ENCODE measurements around the gene LBX2.
"Not testable (repeated sequence)": the region's sequence is repeated elsewhere in the genome, so short reads cannot be mapped to it uniquely, and the experiment has no call there.

LBX2 gene

DNA sequence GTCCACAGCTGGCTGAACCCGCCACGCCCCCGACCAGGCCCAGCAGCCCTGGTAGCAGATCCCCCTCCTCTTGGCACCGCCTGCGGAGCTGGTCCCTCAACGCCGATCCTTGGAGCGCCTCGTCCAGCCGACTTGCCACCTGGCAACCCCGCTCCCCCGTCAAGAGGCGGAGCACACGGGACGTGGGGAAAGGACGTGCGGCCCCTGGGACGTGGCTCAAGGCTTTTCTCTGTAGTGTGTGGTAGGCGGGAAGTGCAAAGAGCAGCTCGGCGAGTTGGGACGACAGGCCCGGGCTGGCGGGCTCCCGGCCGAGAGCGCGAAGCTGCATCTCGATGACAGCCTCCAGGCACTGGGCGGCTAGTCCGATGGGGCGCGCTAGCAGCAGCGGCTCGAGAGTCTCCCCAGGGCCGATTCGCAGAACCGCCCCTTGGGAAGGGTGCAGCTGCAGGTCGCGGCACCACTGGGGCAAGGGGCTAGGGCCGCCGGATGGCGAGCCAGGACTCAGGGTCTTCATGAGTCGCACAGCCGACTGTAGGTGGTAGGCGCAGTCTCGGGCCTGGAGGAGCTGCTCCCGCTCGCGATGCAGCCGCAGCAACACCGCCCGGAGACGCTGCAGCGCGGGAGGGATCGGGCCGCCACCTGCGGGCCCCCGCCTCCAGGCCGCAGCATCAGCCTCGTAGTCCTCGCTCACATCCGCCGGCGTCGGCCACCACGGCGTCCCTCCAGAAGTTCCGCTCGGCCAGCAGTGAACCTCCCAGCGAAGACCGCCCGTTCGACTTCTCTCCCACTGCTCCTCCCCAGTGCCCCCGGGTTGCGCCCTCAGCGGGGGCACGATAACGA lies 17.2 kb downstream of the LBX2 start:
- DNase-seq, result peak; percentile 68

DNA sequence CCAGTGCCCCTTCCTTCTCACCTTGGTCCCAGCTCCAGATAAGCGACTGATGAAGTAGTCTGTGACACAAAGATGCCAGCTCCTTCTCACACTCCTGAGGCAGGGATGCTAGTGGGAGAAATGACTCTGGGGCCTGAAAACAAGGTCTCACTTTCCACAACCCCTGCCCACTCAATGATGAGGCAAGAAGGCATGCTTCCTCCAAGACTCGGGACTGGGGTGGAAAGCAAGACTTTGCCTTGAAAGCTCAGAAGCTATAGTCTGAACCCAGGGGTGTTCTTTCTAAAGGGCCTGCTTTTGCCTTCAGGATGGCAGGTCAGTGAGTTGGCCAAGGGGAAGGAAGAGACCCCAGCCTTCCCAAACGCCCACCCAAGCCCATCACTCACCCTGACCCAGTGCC lies 18.0 kb downstream of the LBX2 start:
- DNase-seq, result no peak

GRCh38 chr2:74474899-74475298 lies 24.5 kb downstream of the LBX2 start:
- DNase-seq, result no peak

GRCh38 chr2:74474481-74474880 lies 24.9 kb downstream of the LBX2 start:
- no peak for DNase-seq

DNA sequence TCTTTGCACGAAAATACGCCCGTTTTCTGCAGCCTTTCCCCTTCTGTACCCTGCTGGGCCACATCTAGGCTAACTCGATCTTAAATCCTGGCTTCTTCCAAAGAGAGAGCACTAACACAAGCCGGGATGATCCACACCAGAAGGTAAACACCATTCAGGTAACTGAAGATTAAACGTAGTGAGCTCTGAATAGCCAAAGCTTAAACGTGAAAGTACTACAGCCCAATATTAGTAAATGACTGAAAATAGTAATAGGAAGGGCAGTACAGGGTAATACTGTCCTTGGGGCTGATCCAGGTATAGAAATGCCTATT lies 26.5 kb downstream of the LBX2 start:
- DNase-seq, result no peak

DNA sequence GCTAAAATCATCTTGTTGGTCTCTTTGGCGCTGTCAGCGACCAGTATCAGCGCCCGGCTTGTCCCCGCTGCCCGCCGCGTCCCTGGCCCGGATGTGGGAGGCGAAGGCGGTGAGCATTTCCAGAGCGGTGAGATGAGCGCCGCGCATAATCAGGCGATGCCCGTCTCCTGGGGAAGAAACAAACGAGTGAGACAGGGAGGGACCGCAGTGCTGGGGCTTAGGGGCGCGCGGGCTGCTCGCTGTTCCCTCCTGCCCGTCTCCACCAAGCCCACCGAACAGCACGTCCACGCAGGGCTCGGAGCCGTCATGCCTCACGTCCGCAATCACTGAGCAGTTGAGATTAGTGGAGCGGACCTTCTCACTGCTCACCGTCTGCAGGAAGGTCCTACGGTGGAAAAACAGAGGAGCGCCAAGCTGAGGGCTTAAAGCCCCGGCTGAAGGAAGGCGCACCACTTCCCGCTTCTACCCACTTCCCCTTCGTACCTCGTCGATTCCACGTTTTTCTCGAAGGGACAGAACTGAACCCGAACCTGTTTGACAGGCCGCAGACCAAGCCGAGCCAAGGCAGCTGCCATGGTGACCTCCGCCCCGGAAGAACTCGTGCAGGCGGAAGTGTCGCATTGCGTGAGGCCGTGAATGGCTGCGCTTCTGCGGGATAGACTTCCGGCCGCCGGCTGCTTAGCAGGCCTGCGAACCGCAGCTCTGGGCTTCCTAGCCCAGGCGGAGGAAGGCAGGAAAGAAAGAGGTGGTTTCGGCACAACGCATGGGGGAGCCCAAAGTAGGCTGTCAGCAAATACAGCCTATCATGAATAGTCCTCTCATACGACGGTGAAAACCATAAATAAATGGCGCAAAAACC lies 27.1 kb downstream of the LBX2 start, which contains the start of gene MRPL53:
TSS of gene MRPL53 (minus strand) at position 595 of the 859 bp plus-strand sequence. CDS start at position 575, 20 bp downstream.
- peak; percentile 94 for DNase-seq

DNA sequence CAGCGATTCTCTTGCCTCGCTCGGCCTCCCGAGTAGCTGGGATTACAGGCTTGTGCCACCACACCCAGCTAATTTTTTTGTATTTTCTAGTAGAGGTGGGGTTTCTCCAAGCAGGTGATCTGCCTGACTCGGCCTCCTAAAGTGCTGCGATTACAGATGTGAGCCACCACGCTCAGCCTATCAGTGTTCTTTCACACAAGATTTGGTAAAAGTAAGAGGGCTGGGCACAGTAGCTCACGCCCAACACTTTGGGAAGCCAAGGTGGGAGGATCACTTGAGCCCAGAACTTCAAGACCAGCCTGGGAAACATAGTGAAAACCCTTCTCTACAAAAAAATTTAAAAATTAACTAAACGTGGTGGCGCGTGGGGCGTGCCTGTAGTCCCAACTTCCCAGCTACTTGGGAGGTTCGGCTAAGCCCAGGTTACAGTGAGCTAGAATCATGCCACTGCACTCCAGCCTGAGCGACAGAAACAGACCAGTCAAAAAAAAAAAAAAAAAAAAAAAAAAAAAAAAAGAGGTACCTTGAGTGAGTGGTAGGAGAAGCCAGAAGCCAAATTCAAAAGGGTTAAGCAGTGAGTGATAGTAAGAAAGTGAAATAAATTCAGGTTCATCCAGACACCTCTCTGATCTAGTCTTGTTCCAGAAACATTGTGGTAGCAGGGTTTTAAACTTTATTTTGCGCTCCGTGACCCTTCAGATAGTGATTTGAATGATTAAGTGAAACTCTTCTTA lies 27.9 kb downstream of the LBX2 start:
- DNase-seq, result no peak

DNA sequence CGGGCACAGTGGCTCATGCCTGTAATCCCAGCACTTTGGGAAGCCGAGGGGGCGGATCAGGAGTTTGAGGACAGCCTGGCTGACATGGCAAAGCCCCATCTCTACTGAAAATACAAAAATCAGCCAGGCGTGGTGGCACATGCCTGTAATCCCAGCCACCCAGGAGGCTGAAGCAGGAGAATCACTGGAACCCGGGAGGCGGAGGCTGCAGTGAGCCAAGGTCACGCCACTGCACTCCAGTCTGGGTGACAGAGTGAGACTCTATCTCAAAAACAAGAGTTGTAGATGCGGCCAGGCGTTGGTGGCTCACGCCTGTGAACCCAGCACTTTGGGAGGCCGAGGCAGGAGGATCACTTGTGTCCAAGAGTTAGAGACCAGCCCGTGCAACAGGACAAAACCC lies 28.7 kb downstream of the LBX2 start:
- DNase-seq, result not testable (repeated sequence)

DNA sequence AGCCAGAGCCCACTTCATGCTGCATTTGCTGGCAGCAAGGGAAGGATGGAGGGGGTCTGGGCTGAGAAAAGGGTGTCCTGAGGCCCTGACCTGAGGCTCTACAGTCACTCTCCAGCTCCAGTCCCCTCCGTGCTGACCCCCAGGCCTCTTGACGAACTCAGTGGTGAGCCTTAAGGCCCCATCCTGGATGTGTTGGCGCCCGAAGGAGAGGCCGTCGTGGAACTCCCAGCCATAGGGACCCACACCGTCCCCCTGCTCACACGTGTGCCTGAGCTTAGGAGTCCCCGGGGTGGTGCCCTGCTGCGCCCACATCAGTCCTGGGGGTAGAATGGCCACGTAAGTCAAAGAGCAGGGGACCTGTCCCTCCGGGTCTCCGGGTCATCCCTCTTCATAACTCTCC lies 35.0 kb downstream of the LBX2 start:
- DNase-seq, result no peak

- no peak for DNase-seq
Observed at GRCh38 chr2:74462786-74463105, 36.7 kb downstream of the LBX2 start.

DNA sequence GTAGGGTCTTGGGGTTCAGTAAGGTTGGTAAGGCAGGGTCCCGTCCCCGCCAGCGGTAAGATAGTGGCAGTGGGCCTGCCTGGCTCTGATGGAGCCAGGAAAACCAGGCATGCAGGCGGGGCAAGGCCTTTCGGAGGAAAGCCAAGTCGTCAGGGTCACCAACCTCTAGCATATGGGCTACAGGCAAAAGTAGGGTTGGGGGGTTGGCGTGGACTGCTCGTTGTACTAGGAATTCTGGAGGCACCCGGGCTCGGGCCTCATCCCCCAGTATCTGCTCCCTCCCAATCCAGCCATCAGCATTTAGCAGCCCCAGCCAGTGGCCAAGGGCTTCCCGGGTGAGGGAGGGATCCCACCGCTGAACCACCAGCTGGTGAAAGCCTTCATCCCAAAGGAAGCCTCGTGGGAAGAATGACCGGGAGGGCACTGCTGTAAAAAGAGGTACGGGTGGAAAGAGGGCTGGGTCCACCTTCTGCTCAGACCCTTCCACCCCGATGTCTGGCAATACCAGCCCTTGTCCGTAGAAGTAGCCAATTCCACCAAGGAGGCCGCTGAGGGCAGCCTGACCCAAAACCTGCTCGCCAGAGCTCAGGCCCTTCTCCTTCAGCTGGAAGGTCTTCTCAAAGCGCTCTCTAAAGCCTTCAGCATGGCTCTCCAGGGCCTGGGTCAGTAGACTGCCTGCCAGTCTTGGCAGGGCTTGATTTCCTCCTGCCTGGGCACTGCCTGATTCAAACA lies 37.2 kb downstream of the LBX2 start:
- DNase-seq, result no peak

GRCh38 chr2:74461187-74462053 lies 38.0 kb downstream of the LBX2 start:
- no peak for DNase-seq

DNA sequence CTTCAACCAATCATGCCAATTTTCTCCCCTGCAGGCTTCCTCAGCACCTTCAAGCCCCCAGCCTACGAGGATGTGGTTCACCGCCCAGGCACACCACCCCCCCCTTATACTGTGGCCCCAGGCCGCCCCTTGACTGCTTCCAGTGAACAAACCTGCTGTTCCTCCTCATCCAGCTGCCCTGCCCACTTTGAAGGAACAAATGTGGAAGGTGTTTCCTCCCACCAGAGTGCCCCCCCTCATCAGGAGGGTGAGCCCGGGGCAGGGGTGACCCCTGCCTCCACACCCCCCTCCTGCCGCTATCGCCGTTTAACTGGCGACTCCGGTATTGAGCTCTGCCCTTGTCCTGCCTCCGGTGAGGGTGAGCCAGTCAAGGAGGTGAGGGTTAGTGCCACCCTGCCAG lies 39.2 kb downstream of the LBX2 start:
- DNase-seq, result not testable (repeated sequence)

- DNase-seq, result not testable (repeated sequence)
Observed at GRCh38 chr2:74459503-74460118, 39.8 kb downstream of the LBX2 start.

DNA sequence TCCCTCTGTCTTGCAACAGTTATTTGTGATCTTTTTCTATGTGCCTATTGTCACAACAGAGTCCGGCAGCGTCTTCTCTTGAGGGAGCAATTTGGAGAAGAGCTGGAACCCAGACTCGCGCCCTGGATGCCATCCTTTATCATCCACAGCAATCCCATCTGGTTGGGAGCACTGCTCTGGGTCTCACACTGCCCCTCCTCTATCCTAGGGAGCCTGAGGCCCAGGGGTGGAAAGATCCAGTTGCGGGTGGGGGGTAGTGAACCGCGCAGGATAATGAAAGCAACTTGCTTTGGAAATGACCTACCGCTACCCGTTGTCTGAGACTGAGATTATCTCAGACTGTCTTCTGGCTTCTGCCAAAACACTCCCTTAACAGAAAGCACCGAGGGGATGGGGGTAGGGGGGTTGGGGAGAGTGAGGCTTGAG lies 40.5 kb downstream of the LBX2 start:
- no peak for DNase-seq

DNA sequence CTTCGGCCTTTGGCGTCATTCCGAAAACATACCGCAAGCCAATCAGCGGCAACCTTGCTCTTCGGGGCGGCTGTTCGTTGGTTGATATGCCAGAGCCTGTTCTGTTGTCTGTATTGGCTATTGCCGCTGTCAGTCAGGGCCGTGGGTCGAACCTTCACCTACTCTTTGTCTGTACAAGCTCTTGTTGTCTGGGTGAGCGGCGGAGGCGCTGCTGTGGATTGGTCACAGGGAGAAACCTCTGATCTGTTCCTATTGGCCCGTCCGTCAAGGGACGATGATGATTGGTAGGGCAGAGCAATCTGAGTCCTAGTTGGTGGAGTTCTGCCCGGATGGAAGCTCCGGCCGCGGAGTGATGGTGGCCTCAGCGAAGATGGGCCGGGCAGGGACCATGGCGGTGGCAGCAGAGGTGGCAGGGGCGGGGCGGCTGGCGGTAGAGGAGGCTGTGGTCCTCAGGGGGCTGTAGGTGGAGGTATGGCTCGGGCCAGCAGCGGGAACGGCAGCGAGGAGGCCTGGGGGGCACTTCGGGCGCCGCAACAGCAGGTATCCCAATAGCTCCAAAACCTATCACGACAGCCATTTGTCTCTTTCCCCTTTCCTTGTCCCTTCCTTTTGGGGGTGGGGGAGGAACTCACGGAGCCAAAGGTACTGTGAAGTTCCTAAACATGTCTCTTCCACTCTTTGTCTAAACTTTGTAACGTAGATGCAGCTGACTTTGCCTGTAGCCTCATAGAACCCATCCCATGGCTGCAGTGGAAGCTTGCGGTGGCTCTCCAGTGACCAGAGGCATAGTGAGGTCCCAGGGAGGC lies 41.1 kb downstream of the LBX2 start, which contains the start of gene WBP1:
TSS of gene WBP1 (plus strand) at position 307 of the 806 bp plus-strand sequence. CDS start at position 472, 165 bp downstream.
- peak; percentile 100 for DNase-seq

- peak; percentile 86 for DNase-seq
Observed at GRCh38 chr2:74457549-74458131, 41.8 kb downstream of the LBX2 start.

- no peak for DNase-seq
Observed at GRCh38 chr2:74457129-74457548, 42.3 kb downstream of the LBX2 start.

- DNase-seq, result peak; percentile 98
Observed at GRCh38 chr2:74454654-74455511, 44.5 kb downstream of the LBX2 start, which contains the start of gene INO80B. Gene INO80B, plus strand, starts transcription at chr2:74455087. Its CDS starts 30 bp downstream, at chr2:74455117.

Measured in NCI-H345 (cell line).